ENCODE data around the gene MARK3. TPM values are rescaled to one million over a fixed set of nuclear protein-coding genes. Genes with fewer than 3 reads are reported as not detected.

Gene MARK3
- polyA plus RNA-seq, 1 donor (not counting 4 experiments of a cell fraction or from before 2014, with no cell fraction given): 133 TPM

DNA sequence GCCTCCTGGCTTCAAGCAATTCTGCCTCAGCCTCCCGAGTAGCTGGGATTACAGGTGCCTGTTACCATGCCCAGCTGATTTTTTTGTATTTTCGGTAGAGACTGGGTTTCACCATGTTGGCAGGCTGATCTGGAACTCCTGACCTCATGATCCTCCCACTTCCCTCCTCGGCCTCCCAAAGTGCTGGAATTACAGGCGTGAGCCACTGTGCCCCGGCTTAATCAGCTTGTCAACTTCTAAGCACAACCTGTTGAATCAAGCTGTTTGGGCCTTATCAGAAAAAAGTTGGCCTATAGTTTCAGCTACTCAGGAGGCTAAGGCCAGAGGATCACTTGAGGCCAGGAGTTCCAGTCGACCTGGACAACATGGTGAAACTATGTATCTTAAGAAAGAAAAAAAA, 7.9 kb downstream of the MARK3 start:
- Histone ChIP-seq H2AFZ (ENCODE audit: control insufficient read depth, low read length) (no peak overlapping the region), H3K9me3 (ENCODE audit: control insufficient read depth, low read depth, low read length) (no peaks in the 10 kb centered on the region), H3K79me2 (ENCODE audit: control insufficient read depth, insufficient read depth, low read length) (peaks cover 95% of the 10 kb centered on the region), H3K9ac (ENCODE audit: control insufficient read depth, extremely low read depth, insufficient read depth, low read length) (no peak overlapping the region), H4K20me1 (ENCODE audit: control insufficient read depth, extremely low read depth, insufficient read depth, low read length) (peaks cover 69% of the 10 kb centered on the region), H3K4me3 (ENCODE audit: control insufficient read depth in 2 of 3, extremely low read depth in 1 of 3, insufficient read depth in 2 of 3, low read depth in 1 of 3, low read length in 3 of 3) (no peak overlapping the region), H3K27ac (ENCODE audit: control insufficient read depth, insufficient read depth, low read length) (no peak overlapping the region), H3K9me1 (ENCODE audit: control insufficient read depth, extremely low read depth, insufficient read depth, low read length) (peaks cover 5% of the 10 kb centered on the region), H3K4me2 (ENCODE audit: control insufficient read depth, extremely low read depth, insufficient read depth, low read depth, low read length) (no peak overlapping the region), H3K27me3 (ENCODE audit: control insufficient read depth, extremely low read depth, insufficient read depth, low read length) (no peaks in the 10 kb centered on the region), H3K36me3 (ENCODE audit: control insufficient read depth in 2 of 2, extremely low read depth in 1 of 2, insufficient read depth in 2 of 2, low read length in 2 of 2) (peaks cover 0 to 10% of the 10 kb centered on the region in 2 experiments), H3K4me1 (ENCODE audit: control insufficient read depth, extremely low read depth, insufficient read depth, low read length) (peaks cover 40% of the 10 kb centered on the region)
- no peak for TF ChIP-seq EZH2 (IDR thresholded peaks at IDR 0.05; ENCODE audit: low read length)
- TF ChIP-seq, protein P1, sequence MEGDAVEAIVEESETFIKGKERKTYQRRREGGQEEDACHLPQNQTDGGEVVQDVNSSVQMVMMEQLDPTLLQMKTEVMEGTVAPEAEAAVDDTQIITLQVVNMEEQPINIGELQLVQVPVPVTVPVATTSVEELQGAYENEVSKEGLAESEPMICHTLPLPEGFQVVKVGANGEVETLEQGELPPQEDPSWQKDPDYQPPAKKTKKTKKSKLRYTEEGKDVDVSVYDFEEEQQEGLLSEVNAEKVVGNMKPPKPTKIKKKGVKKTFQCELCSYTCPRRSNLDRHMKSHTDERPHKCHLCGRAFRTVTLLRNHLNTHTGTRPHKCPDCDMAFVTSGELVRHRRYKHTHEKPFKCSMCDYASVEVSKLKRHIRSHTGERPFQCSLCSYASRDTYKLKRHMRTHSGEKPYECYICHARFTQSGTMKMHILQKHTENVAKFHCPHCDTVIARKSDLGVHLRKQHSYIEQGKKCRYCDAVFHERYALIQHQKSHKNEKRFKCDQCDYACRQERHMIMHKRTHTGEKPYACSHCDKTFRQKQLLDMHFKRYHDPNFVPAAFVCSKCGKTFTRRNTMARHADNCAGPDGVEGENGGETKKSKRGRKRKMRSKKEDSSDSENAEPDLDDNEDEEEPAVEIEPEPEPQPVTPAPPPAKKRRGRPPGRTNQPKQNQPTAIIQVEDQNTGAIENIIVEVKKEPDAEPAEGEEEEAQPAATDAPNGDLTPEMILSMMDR (optimal IDR thresholded peaks at IDR 0.05 in 1 of 3, IDR thresholded peaks at IDR 0.05 in 1 of 3, conservative IDR thresholded peaks at IDR 0.05 in 1 of 3; ENCODE audit: extremely low read depth in 1 of 3, insufficient read depth in 2 of 3, low read length in 3 of 3): no peak
- FAIRE-seq (no peak), DNase-seq (ENCODE audit: low read depth, low spot score) (no peak)
- dilution Hi-C loops (cut with MboI; ENCODE audit: extremely low pct_ligation_motif_present, low sequenced_read_pairs): no loop called here

DNA sequence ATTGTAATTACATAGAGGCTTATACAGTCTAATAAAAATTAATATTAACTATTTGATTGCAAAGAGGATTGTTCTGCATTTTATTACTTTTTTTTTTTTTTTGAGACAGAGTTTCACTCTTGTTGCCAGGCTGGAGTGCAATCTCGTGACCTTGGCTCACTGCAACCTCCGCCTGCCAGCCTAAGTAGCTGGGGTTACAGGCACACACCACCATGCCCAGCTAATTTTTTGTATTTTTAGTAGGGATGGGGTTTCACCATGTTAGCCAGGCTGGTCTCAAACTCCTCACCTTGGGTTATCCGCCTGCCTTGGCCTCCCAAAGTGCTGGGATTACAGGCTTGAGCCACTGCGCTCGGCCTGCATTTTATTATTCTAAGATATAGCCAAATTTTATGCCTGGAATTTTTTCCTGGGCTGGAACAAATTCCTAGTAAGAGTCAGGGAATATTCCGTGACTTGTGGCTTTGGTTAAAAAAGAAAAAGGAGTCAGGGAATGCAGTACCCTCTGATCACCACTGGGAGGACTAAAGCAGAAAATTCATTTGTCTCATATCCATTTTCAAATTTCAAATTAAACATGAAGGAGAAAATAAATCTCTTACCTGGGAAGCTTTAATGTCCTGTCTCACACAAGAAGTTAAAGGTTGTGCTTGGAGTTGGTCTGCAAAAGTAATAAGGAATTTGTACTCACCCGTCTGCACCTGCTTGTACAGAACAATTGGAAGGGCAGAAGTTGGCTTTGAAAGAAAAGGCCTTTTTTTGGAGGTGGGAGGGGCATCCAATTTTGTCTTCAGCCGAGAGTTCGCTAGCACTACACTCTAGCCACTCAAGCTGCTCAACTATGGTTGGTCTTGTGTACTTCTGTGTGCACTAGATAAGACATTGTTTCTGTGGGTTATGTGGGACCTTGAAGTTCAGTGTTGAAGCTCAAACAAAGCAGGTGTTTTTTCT, 8.7 kb downstream of the MARK3 start:
- no peak overlapping the region for H2AFZ ChIP-seq (ENCODE audit: control insufficient read depth, low read length)
- no peak overlapping the region for H3K27ac ChIP-seq (ENCODE audit: control insufficient read depth, insufficient read depth, low read length)
- H3K4me2 ChIP-seq (ENCODE audit: control insufficient read depth, extremely low read depth, insufficient read depth, low read depth, low read length): peak overlapping the region; percentile 2
- H3K4me3 ChIP-seq (ENCODE audit: control insufficient read depth in 2 of 3, extremely low read depth in 1 of 3, insufficient read depth in 2 of 3, low read depth in 1 of 3, low read length in 3 of 3): no peak overlapping the region
- H3K36me3 ChIP-seq (ENCODE audit: control insufficient read depth in 2 of 2, extremely low read depth in 1 of 2, insufficient read depth in 2 of 2, low read length in 2 of 2): peaks cover 0 to 10% of the 10 kb centered on the region in 2 experiments
- H4K20me1 ChIP-seq (ENCODE audit: control insufficient read depth, extremely low read depth, insufficient read depth, low read length): peaks cover 68% of the 10 kb centered on the region
- H3K9me3 ChIP-seq (ENCODE audit: control insufficient read depth, low read depth, low read length): no peaks in the 10 kb centered on the region
- dilution Hi-C loops (cut with MboI; ENCODE audit: extremely low pct_ligation_motif_present, low sequenced_read_pairs): no loop called here
- H3K9me1 ChIP-seq (ENCODE audit: control insufficient read depth, extremely low read depth, insufficient read depth, low read length): peaks cover 5% of the 10 kb centered on the region
- DNase-seq (ENCODE audit: low read depth, low spot score) (no peak), FAIRE-seq (no peak)
- no peaks in the 10 kb centered on the region for H3K27me3 ChIP-seq (ENCODE audit: control insufficient read depth, extremely low read depth, insufficient read depth, low read length)
- peaks cover 95% of the 10 kb centered on the region for H3K79me2 ChIP-seq (ENCODE audit: control insufficient read depth, insufficient read depth, low read length)
- H3K4me1 ChIP-seq (ENCODE audit: control insufficient read depth, extremely low read depth, insufficient read depth, low read length): peaks cover 45% of the 10 kb centered on the region
- peak overlapping the region; percentile 25 for H3K9ac ChIP-seq (ENCODE audit: control insufficient read depth, extremely low read depth, insufficient read depth, low read length)
- no peak for TF ChIP-seq EZH2 (IDR thresholded peaks at IDR 0.05; ENCODE audit: low read length)
- TF ChIP-seq, protein P1 (optimal IDR thresholded peaks at IDR 0.05 in 1 of 3, IDR thresholded peaks at IDR 0.05 in 1 of 3, conservative IDR thresholded peaks at IDR 0.05 in 1 of 3; ENCODE audit: extremely low read depth in 1 of 3, insufficient read depth in 2 of 3, low read length in 3 of 3): peak; percentile 15 to 74 (median 69)
